Gastroesophageal sphincter (tissue), 4 donors: ENCODE results near the gene CYB561. TPM values are rescaled to one million over a fixed set of nuclear protein-coding genes. Genes with fewer than 3 reads are reported as not detected.

Experiments used
- ATAC-seq: fragments of 150-250 bp; one replicate; pipeline ENCODE4 v1.9.1; 2016; ENCODE audit warnings: mild to moderate bottlenecking, moderate library complexity
- H3K27ac ChIP-seq, 4 donors: fragments of 200-600 bp; sonication (generic) in 3 of 4; 1 replicate in 3 of 4; 2 replicates in 1 of 4; pipeline ENCODE4 v1.5.1; 2016 to 2019
- H3K27me3 ChIP-seq: fragments of 200-600 bp; sonication (generic); one replicate; pipeline ENCODE4 v1.5.1; 2019
- H3K36me3 ChIP-seq, 2 donors: fragments of 200-600 bp; sonication (generic); one replicate each; pipeline ENCODE4 v1.5.1; 2019; ENCODE audit warnings: control low read depth in 1 of 2
- H3K4me1 ChIP-seq, 3 donors: fragments of 200-600 bp; sonication (generic); 1 replicate in 2 of 3; 2 replicates in 1 of 3; pipeline ENCODE4 v1.5.1; 2016 to 2019; ENCODE audit warnings: control low read depth in 2 of 3
- H3K4me3 ChIP-seq, 2 donors: fragments of 200-600 bp; sonication (generic); one replicate each; pipeline ENCODE4 v1.5.1; 2019; ENCODE audit warnings: mild to moderate bottlenecking in 1 of 2, moderate library complexity in 1 of 2
- H3K9me3 ChIP-seq, 3 donors: fragments of 200-600 bp; sonication (generic); one replicate each; pipeline ENCODE4 v1.5.1; 2017 to 2019; ENCODE audit warnings: control low read depth in 2 of 3
- CTCF ChIP-seq, 4 experiments: fragments of 200-600 bp in 2 of 4; fragments of 450-650 bp in 2 of 4; sonication (generic) in 1 of 4; IDR thresholded peaks; one replicate each; pipeline ENCODE4 v1.5.1; 2017 to 2019; ENCODE audit warnings: antibody characterized with exemption in 4 of 4, mild to moderate bottlenecking in 2 of 4, moderate library complexity in 2 of 4
- EP300 ChIP-seq: sonication (generic); formaldehyde crosslinking; IDR thresholded peaks from one replicate; pipeline ENCODE4 v1.6.1; 2017; ENCODE audit warnings: antibody characterized with exemption, mild to moderate bottlenecking
- POLR2A ChIP-seq, 2 donors: fragments of 450-650 bp; IDR thresholded peaks; one replicate each; pipeline ENCODE4 v1.6.1; 2017; ENCODE audit warnings: antibody characterized with exemption in 2 of 2, mild to moderate bottlenecking in 2 of 2, moderate library complexity in 1 of 2
- POLR2AphosphoS5 ChIP-seq: sonication (generic); formaldehyde crosslinking; IDR thresholded peaks from one replicate; pipeline ENCODE4 v1.6.1; 2017; ENCODE audit warnings: antibody characterized with exemption
- WGBS, 2 donors: methylation state at CpG; one replicate each; pipeline ENCODE4 v1.1.5; 2018; ENCODE audit warnings: low coverage in 1 of 2; 5-methylcytosine and 5-hydroxymethylcytosine counted together
- total RNA-seq, 4 donors: library from RNA; depleted of rRNA; stranded (reverse); fragments of >200 nt; gene quantifications; one replicate each; pipeline ENCODE4 v1.1.0, GENCODE V29; 2016

The CYB561 gene
- total RNA-seq, 4 donors from 2014 or later, result 7.9 to 17.7 (median 15.0) TPM

- ATAC-seq, result no peak
- WGBS, 2 donors, result 83 to 85% methylated on average over 6 to 7 of the region's 7 CpGs
- Histone ChIP-seq H3K27me3 (no peaks in the 10 kb centered on the region), H3K4me1 (peaks cover 0 to 32% (median 20%) of the 10 kb centered on the region in 3 donors), H3K27ac (no peak overlapping the region), H3K36me3 (no peaks in the 10 kb centered on the region), H3K9me3 (no peaks in the 10 kb centered on the region), H3K4me3 (no peak overlapping the region)
- TF ChIP-seq POLR2AphosphoS5, result no peak
- no peak for TF ChIP-seq EP300
- TF ChIP-seq CTCF (IDR thresholded peaks at IDR 0.05), result no peak
- no peak for TF ChIP-seq POLR2A (IDR thresholded peaks at IDR 0.05)
These were observed 16.3 kb downstream of the CYB561 start for GRCh38 chr17:63429766-63430165.

GRCh38 chr17:63426917-63427308 is 19.2 kb downstream of the CYB561 start:
- Histone ChIP-seq H3K36me3 (no peaks in the 10 kb centered on the region), H3K4me1 (peaks cover 0 to 14% (median 0%) of the 10 kb centered on the region in 3 donors), H3K27me3 (no peaks in the 10 kb centered on the region), H3K27ac (no peak overlapping the region), H3K4me3 (no peak overlapping the region), H3K9me3 (no peaks in the 10 kb centered on the region)
- no peak for TF ChIP-seq POLR2AphosphoS5
- no peak for TF ChIP-seq POLR2A (IDR thresholded peaks at IDR 0.05)
- TF ChIP-seq EP300, result no peak
- TF ChIP-seq CTCF (IDR thresholded peaks at IDR 0.05), result no peak
- WGBS, 2 donors, result 76 to 83% methylated on average over 2 of the region's 2 CpGs
- ATAC-seq, result no peak

GRCh38 chr17:63426041-63426916 is 19.8 kb downstream of the CYB561 start:
- 79 to 94% methylated on average over 13 of the region's 22 CpGs for WGBS, 2 donors
- Histone ChIP-seq H3K9me3 (no peaks in the 10 kb centered on the region), H3K27ac (no peak overlapping the region), H3K4me3 (no peak overlapping the region), H3K36me3 (peaks cover 0 to 6% of the 10 kb centered on the region in 2 donors), H3K4me1 (peaks cover 0 to 14% (median 0%) of the 10 kb centered on the region in 3 donors), H3K27me3 (no peaks in the 10 kb centered on the region)
- ATAC-seq, result no peak
- TF ChIP-seq POLR2A (IDR thresholded peaks at IDR 0.05), result no peak
- TF ChIP-seq EP300, result no peak
- TF ChIP-seq CTCF (IDR thresholded peaks at IDR 0.05), result no peak
- no peak for TF ChIP-seq POLR2AphosphoS5

GRCh38 chr17:63425483-63425882 is 20.6 kb downstream of the CYB561 start:
- H3K36me3 ChIP-seq, result peaks cover 0 to 14% of the 10 kb centered on the region in 2 donors
- H3K27me3 ChIP-seq, result no peaks in the 10 kb centered on the region
- no peak overlapping the region for H3K4me3 ChIP-seq
- TF ChIP-seq POLR2A (IDR thresholded peaks at IDR 0.05) (no peak), POLR2AphosphoS5 (peak; percentile 27), EP300 (no peak), CTCF (IDR thresholded peaks at IDR 0.05) (peak in 3 of 4 experiments; percentile 89 to 95 (median 94))
- H3K27ac ChIP-seq, result no peak overlapping the region
- WGBS, 2 donors, result 0% methylated on average over 4 to 5 of the region's 7 CpGs
- H3K4me1 ChIP-seq, result peaks cover 0 to 14% (median 0%) of the 10 kb centered on the region in 3 donors
- peak; percentile 87 for ATAC-seq
- no peaks in the 10 kb centered on the region for H3K9me3 ChIP-seq

GRCh38 chr17:63423963-63424362 is 22.1 kb downstream of the CYB561 start:
- no peak for TF ChIP-seq CTCF (IDR thresholded peaks at IDR 0.05)
- no peak for TF ChIP-seq POLR2AphosphoS5
- TF ChIP-seq POLR2A (IDR thresholded peaks at IDR 0.05), result no peak
- no peak for TF ChIP-seq EP300
- no peak for ATAC-seq
- peak overlapping the region in 1 of 4 donors; percentile 31 for H3K27ac ChIP-seq

More at GRCh38 chr17:63423963-63424362, 22.1 kb downstream of the CYB561 start:
- H3K27me3 ChIP-seq, result no peaks in the 10 kb centered on the region
- H3K4me1 ChIP-seq, result peaks cover 0 to 14% (median 0%) of the 10 kb centered on the region in 3 donors
- peaks cover 0 to 29% of the 10 kb centered on the region in 2 donors for H3K36me3 ChIP-seq
- no peaks in the 10 kb centered on the region for H3K9me3 ChIP-seq
- H3K4me3 ChIP-seq, result no peak overlapping the region
- WGBS, 2 donors, result 93% methylated on average over 3 to 7 of the region's 7 CpGs
